ENCODE measurements around the gene GTF2I. TPM values are rescaled to one million over a fixed set of nuclear protein-coding genes. Genes with fewer than 3 reads are reported as not detected.

The GTF2I gene
- total RNA-seq, 4 donors from 2014 or later, result 149 to 252 (median 173) TPM

GRCh38 chr7:74623135-74623534, 34.4 kb upstream of the GTF2I start:
- TF ChIP-seq CTCF (IDR thresholded peaks at IDR 0.05; ENCODE audit: low read depth), result no peak

GRCh38 chr7:74625446-74625845, 32.1 kb upstream of the GTF2I start:
- no peak for TF ChIP-seq CTCF (IDR thresholded peaks at IDR 0.05; ENCODE audit: low read depth)

- TF ChIP-seq CTCF (IDR thresholded peaks at IDR 0.05; ENCODE audit: low read depth), result no peak
These were observed 29.7 kb upstream of the GTF2I start for GRCh38 chr7:74627661-74628411.

- TF ChIP-seq CTCF (IDR thresholded peaks at IDR 0.05; ENCODE audit: low read depth), result no peak
These were observed 25.0 kb upstream of the GTF2I start for GRCh38 chr7:74632505-74632904.

GRCh38 chr7:74633451-74633921, 24.0 kb upstream of the GTF2I start:
- TF ChIP-seq CTCF (IDR thresholded peaks at IDR 0.05; ENCODE audit: low read depth), result no peak

GRCh38 chr7:74637745-74638144, 19.8 kb upstream of the GTF2I start:
- no peak for TF ChIP-seq CTCF (IDR thresholded peaks at IDR 0.05; ENCODE audit: low read depth)

GRCh38 chr7:74653686-74654181, 3.8 kb upstream of the GTF2I start:
- TF ChIP-seq CTCF (IDR thresholded peaks at IDR 0.05; ENCODE audit: low read depth), result no peak

Measured in subcutaneous adipose tissue (tissue), 4 donors.